GM23248 (cell line): ENCODE data around the gene KCTD7.

ENCODE experiments used
- EZH2 ChIP-seq: fragments of 200-600 bp; sonication (generic); IDR thresholded peaks from 2 replicates; pipeline ENCODE4 v1.6.1; 2018; ENCODE audit warnings: antibody characterized with exemption, mild to moderate bottlenecking; ENCODE audit not compliant: insufficient read depth, poor library complexity, severe bottlenecking
- EZH2phosphoT487 ChIP-seq: fragments of 200-600 bp; sonication (generic); IDR thresholded peaks from 2 replicates; pipeline ENCODE4 v1.6.1; 2018; ENCODE audit warnings: antibody characterized with exemption, moderate library complexity, mild to moderate bottlenecking, low read depth; ENCODE audit not compliant: insufficient read depth

- no peak for TF ChIP-seq EZH2
- no peak for TF ChIP-seq EZH2phosphoT487
Measured at GRCh38 chr7:66687186-66687585, 58.5 kb downstream of the KCTD7 start.
